Transverse colon (tissue), 3 donors: Measurements from ENCODE around the gene STK32B.

Source experiments
- EP300 ChIP-seq: sonication (generic); formaldehyde crosslinking; IDR thresholded peaks from one replicate; pipeline ENCODE4 v1.6.1; 2017; ENCODE audit warnings: antibody characterized with exemption, low read depth
- POLR2A ChIP-seq: fragments of 450-650 bp; IDR thresholded peaks from one replicate; pipeline ENCODE4 v1.6.1; 2016; ENCODE audit warnings: antibody characterized with exemption, mild to moderate bottlenecking, moderate library complexity
- TF ChIP-seq, protein P1 (sequence below), 5 experiments: fragments of 200-600 bp in 3 of 5; fragments of 450-650 bp in 2 of 5; sonication (generic) in 3 of 5; IDR thresholded peaks; 1 replicate in 2 of 5; 2 replicates in 3 of 5; pipeline ENCODE4 v1.5.1; 2016 to 2017; ENCODE audit warnings: antibody characterized with exemption in 5 of 5, inconsistent platforms in 3 of 5, mild to moderate bottlenecking in 2 of 5, moderate library complexity in 1 of 5

DNA sequence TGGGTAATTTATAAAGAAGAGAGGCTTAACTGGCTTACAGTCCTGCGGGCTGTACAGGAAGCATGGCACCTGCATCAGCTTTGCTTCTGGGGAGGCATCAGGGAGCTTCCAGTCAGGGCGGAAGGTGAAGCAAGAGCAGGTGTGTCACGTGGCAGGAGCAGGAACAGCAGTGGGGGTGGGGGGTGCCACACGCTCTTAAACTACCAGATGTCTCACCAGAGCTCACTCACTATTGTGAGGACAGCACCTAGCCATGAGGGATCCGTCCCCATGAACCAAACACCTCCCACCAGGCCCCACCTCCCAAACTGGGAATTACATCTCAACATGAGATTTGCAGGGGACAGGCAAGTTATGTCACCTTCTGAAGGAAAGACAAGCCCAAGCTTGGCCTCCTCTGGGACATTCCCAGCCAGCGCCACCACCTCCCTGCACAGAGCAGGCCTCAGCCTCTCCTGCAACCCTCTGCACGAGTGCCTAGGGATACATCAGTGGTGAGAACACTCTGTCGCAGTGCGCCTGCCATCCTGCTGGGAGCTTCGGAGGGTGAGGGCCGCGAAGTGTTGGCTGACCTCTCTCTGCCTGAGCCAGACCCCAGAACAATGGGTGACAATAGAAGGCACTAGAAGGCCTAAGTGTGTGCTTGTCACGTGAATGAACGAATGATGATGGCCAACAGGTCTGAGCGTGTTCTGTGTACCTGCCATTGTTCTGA, 412.8 kb downstream of the STK32B start:
- TF ChIP-seq, protein P1, sequence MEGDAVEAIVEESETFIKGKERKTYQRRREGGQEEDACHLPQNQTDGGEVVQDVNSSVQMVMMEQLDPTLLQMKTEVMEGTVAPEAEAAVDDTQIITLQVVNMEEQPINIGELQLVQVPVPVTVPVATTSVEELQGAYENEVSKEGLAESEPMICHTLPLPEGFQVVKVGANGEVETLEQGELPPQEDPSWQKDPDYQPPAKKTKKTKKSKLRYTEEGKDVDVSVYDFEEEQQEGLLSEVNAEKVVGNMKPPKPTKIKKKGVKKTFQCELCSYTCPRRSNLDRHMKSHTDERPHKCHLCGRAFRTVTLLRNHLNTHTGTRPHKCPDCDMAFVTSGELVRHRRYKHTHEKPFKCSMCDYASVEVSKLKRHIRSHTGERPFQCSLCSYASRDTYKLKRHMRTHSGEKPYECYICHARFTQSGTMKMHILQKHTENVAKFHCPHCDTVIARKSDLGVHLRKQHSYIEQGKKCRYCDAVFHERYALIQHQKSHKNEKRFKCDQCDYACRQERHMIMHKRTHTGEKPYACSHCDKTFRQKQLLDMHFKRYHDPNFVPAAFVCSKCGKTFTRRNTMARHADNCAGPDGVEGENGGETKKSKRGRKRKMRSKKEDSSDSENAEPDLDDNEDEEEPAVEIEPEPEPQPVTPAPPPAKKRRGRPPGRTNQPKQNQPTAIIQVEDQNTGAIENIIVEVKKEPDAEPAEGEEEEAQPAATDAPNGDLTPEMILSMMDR (IDR thresholded peaks at IDR 0.05): no peak
- TF ChIP-seq POLR2A (no peak), EP300 (no peak)
